ENCODE results near the gene SHQ1. TPM values are rescaled to one million over a fixed set of nuclear protein-coding genes. Genes with fewer than 3 reads are reported as not detected.

SHQ1 gene
- total RNA-seq, 1 donor: 19.2 TPM

GRCh38 chr3:72702390-72702789, 145.9 kb downstream of the SHQ1 start:
- Histone ChIP-seq H3K4me3 (ENCODE audit: insufficient read depth, low read length) (no peak overlapping the region), H3K79me2 (ENCODE audit: insufficient read depth, low read length) (no peaks in the 10 kb centered on the region), H3K9me3 (ENCODE audit: low read depth, low read length) (no peaks in the 10 kb centered on the region), H3K4me1 (ENCODE audit: insufficient read depth, low read length) (no peaks in the 10 kb centered on the region), H3K36me3 (ENCODE audit: insufficient read depth, low read length) (no peaks in the 10 kb centered on the region), H3K4me2 (ENCODE audit: insufficient read depth, low read length) (no peak overlapping the region), H3K27me3 (ENCODE audit: insufficient read depth, low read length) (peaks cover 24% of the 10 kb centered on the region), H3K27ac (ENCODE audit: low read depth, low read length) (no peak overlapping the region), H4K20me1 (ENCODE audit: insufficient read depth, low read length) (no peaks in the 10 kb centered on the region), H2AFZ (ENCODE audit: low read length) (no peak overlapping the region)
- no peak for TF ChIP-seq CTCF (IDR thresholded peaks at IDR 0.05; ENCODE audit: extremely low read depth, low read depth, low read length)
- DNase-seq (ENCODE audit: insufficient read length, low spot score, missing footprints): no peak

GRCh38 chr3:72700106-72700505, 148.1 kb downstream of the SHQ1 start:
- Histone ChIP-seq H2AFZ (ENCODE audit: low read length) (no peak overlapping the region), H3K9me3 (ENCODE audit: low read depth, low read length) (no peaks in the 10 kb centered on the region), H3K4me1 (ENCODE audit: insufficient read depth, low read length) (no peaks in the 10 kb centered on the region), H3K4me2 (ENCODE audit: insufficient read depth, low read length) (no peak overlapping the region), H3K36me3 (ENCODE audit: insufficient read depth, low read length) (no peaks in the 10 kb centered on the region), H4K20me1 (ENCODE audit: insufficient read depth, low read length) (no peaks in the 10 kb centered on the region), H3K4me3 (ENCODE audit: insufficient read depth, low read length) (no peak overlapping the region), H3K27me3 (ENCODE audit: insufficient read depth, low read length) (peaks cover 37% of the 10 kb centered on the region), H3K79me2 (ENCODE audit: insufficient read depth, low read length) (no peaks in the 10 kb centered on the region), H3K27ac (ENCODE audit: low read depth, low read length) (no peak overlapping the region)
- no peak for DNase-seq (ENCODE audit: insufficient read length, low spot score, missing footprints)
- no peak for TF ChIP-seq CTCF (IDR thresholded peaks at IDR 0.05; ENCODE audit: extremely low read depth, low read depth, low read length)

GRCh38 chr3:72699631-72700030, 148.6 kb downstream of the SHQ1 start:
- H3K27me3 ChIP-seq (ENCODE audit: insufficient read depth, low read length): peaks cover 37% of the 10 kb centered on the region
- no peaks in the 10 kb centered on the region for H3K79me2 ChIP-seq (ENCODE audit: insufficient read depth, low read length)
- no peak overlapping the region for H3K4me3 ChIP-seq (ENCODE audit: insufficient read depth, low read length)
- no peaks in the 10 kb centered on the region for H3K9me3 ChIP-seq (ENCODE audit: low read depth, low read length)
- TF ChIP-seq CTCF (IDR thresholded peaks at IDR 0.05; ENCODE audit: extremely low read depth, low read depth, low read length): no peak
- no peak overlapping the region for H2AFZ ChIP-seq (ENCODE audit: low read length)
- no peaks in the 10 kb centered on the region for H4K20me1 ChIP-seq (ENCODE audit: insufficient read depth, low read length)
- H3K36me3 ChIP-seq (ENCODE audit: insufficient read depth, low read length): no peaks in the 10 kb centered on the region
- H3K4me2 ChIP-seq (ENCODE audit: insufficient read depth, low read length): no peak overlapping the region
- DNase-seq (ENCODE audit: insufficient read length, low spot score, missing footprints): no peak
- no peaks in the 10 kb centered on the region for H3K4me1 ChIP-seq (ENCODE audit: insufficient read depth, low read length)
- H3K27ac ChIP-seq (ENCODE audit: low read depth, low read length): no peak overlapping the region

Other genes starting within 250 kb of the SHQ1 start
- gene GXYLT2, start 39.6 kb upstream of the SHQ1 start, total RNA-seq: 75.1 and 77.4 TPM in 2 replicates
- gene PPP4R2, start 148.4 kb upstream of the SHQ1 start, total RNA-seq: 83.7 and 84.3 TPM in 2 replicates
- 6.2 and 7.4 TPM in 2 replicates for gene EBLN2, start 213.2 kb upstream of the SHQ1 start, total RNA-seq